Osteocyte (in vitro differentiated cells): Measurements from ENCODE around the gene PPP1R12A. TPM values are rescaled to one million over a fixed set of nuclear protein-coding genes. Genes with fewer than 3 reads are reported as not detected.

Experiments
- DNase-seq: peaks from one replicate; pipeline ENCODE4 v3.0.0; 2021; ENCODE audit warnings: mixed read lengths; ENCODE audit not compliant: unreplicated experiment; ENCODE audit errors: extremely low spot score
- H3K27ac Mint-ChIP-seq: one replicate; pipeline ENCODE4 v1.8.0; 2021; ENCODE audit warnings: mild to moderate bottlenecking, mixed read lengths; ENCODE audit not compliant: unreplicated experiment
- H3K27me3 Mint-ChIP-seq: one replicate; pipeline ENCODE4 v1.8.0; 2021; ENCODE audit warnings: mixed read lengths; ENCODE audit not compliant: unreplicated experiment
- H3K36me3 Mint-ChIP-seq: one replicate; pipeline ENCODE4 v1.8.0; 2021; ENCODE audit warnings: mixed read lengths; ENCODE audit not compliant: unreplicated experiment
- H3K4me1 Mint-ChIP-seq: one replicate; pipeline ENCODE4 v1.8.0; 2021; ENCODE audit warnings: mixed read lengths; ENCODE audit not compliant: unreplicated experiment
- H3K4me3 Mint-ChIP-seq: one replicate; pipeline ENCODE4 v1.8.0; 2021; ENCODE audit warnings: mild to moderate bottlenecking, moderate library complexity, mixed read lengths; ENCODE audit not compliant: unreplicated experiment
- H3K9me3 Mint-ChIP-seq: one replicate; pipeline ENCODE4 v1.8.0; 2021; ENCODE audit warnings: mixed read lengths; ENCODE audit not compliant: unreplicated experiment
- CTCF ChIP-seq: fragments of 200-600 bp; sonication (generic); IDR thresholded peaks from 2 replicates; pipeline ENCODE4 v1.5.0; 2021; ENCODE audit warnings: antibody characterized with exemption, mild to moderate bottlenecking, moderate library complexity
- total RNA-seq: library from RNA; stranded (reverse); gene quantifications from 2 replicates; pipeline ENCODE4 v1.2.1, GENCODE V29; 2021

PPP1R12A gene
- total RNA-seq, 1 donor from 2014 or later, result 116 TPM

GRCh38 chr12:79886917-79887519, 47.9 kb downstream of the PPP1R12A start:
- Mint-ChIP-seq H3K36me3 (peaks cover under 1% of the 10 kb centered on the region), H3K4me1 (peaks cover 79% of the 10 kb centered on the region), H3K27me3 (no peaks in the 10 kb centered on the region), H3K4me3 (no peak overlapping the region), H3K27ac (peak overlapping the region; percentile 63), H3K9me3 (no peaks in the 10 kb centered on the region)
- DNase-seq, result no peak
- peak; percentile 71 for TF ChIP-seq CTCF

- peak overlapping the region; percentile 90 for H3K27ac Mint-ChIP-seq
- H3K9me3 Mint-ChIP-seq, result no peaks in the 10 kb centered on the region
- no peaks in the 10 kb centered on the region for H3K36me3 Mint-ChIP-seq
- H3K4me3 Mint-ChIP-seq, result no peak overlapping the region
- no peak for TF ChIP-seq CTCF
- DNase-seq, result no peak
- H3K27me3 Mint-ChIP-seq, result no peaks in the 10 kb centered on the region
- peaks cover 86% of the 10 kb centered on the region for H3K4me1 Mint-ChIP-seq
Measured at GRCh38 chr12:79885911-79886490, 48.9 kb downstream of the PPP1R12A start.

GRCh38 chr12:79884401-79885006, 50.4 kb downstream of the PPP1R12A start:
- no peak for DNase-seq
- Mint-ChIP-seq H3K27ac (peak overlapping the region; percentile 86), H3K27me3 (no peaks in the 10 kb centered on the region), H3K9me3 (no peaks in the 10 kb centered on the region), H3K4me1 (peaks cover 79% of the 10 kb centered on the region), H3K4me3 (no peak overlapping the region), H3K36me3 (no peaks in the 10 kb centered on the region)
- no peak for TF ChIP-seq CTCF

GRCh38 chr12:79883216-79883615, 51.7 kb downstream of the PPP1R12A start:
- Mint-ChIP-seq H3K4me3 (peak overlapping the region; percentile 3), H3K4me1 (peaks cover 79% of the 10 kb centered on the region), H3K9me3 (no peaks in the 10 kb centered on the region)

More at GRCh38 chr12:79883216-79883615, 51.7 kb downstream of the PPP1R12A start:
- no peak for TF ChIP-seq CTCF
- H3K27me3 Mint-ChIP-seq, result no peaks in the 10 kb centered on the region
- H3K36me3 Mint-ChIP-seq, result no peaks in the 10 kb centered on the region
- DNase-seq, result no peak
- H3K27ac Mint-ChIP-seq, result peak overlapping the region; percentile 83
